ENCODE measurements around the gene DRAXIN.

Gene DRAXIN

DNA sequence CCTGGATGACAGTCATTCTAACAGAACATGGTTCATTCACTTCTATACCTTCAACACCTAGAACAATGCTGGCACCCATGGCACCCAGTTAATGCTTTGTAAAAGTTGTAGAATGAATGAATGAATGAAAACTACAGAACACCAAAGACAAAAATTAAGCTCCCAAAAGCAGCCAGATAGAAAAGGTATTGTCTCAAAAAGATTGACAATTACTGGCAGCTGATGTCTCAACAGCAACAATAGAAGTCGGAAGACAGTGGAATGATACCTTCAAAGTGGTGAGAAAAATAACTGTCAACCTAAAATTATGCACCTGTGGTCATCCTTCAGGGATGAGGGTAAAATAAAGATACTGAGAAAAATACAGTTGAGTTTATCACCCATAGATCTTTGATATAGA, 65.5 kb downstream of the DRAXIN start:
- Histone ChIP-seq H3K27ac (no peak overlapping the region), H3K9me3 (ENCODE audit: low read depth, low read length) (no peaks in the 10 kb centered on the region), H3K4me3 (no peak overlapping the region), H3K9ac (ENCODE audit: insufficient read length) (no peak overlapping the region), H3K36me3 (ENCODE audit: insufficient read depth, low read length) (no peaks in the 10 kb centered on the region)
- TF ChIP-seq EZH2 (IDR thresholded peaks at IDR 0.05) (no peak), POLR2AphosphoS5 (IDR thresholded peaks at IDR 0.05; ENCODE audit: borderline replicate concordance, low read depth, low read length) (no peak), FOXP2 (optimal IDR thresholded peaks at IDR 0.05; ENCODE audit: control extremely low read depth, extremely low read length, insufficient read depth) (no peak)
- DNase-seq (ENCODE audit: low read depth, low spot score) = no peak

DNA sequence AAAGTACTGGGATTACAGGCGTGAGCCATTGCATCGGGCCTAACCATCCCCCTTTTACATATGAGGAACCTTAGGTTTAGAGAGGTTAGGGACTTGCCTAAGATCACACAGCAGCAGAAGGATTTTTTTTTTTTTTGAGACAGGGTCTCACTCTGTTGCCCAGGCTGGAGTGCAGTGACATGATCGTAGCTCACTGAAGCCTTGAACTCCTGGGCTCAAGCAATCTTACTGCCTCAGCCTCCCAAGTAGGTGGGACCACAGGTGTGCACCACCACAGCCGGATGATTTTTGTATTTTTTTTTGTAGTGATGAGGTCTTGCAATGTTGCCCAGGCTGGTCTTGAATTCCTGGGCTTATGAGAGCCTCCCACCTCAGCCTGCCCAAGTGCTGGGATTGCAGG, 68.3 kb downstream of the DRAXIN start:
- no peaks in the 10 kb centered on the region for H3K36me3 ChIP-seq (ENCODE audit: insufficient read depth, low read length)
- no peak for TF ChIP-seq EZH2 (IDR thresholded peaks at IDR 0.05)
- no peak for TF ChIP-seq POLR2AphosphoS5 (IDR thresholded peaks at IDR 0.05; ENCODE audit: borderline replicate concordance, low read depth, low read length)
- TF ChIP-seq FOXP2 (optimal IDR thresholded peaks at IDR 0.05; ENCODE audit: control extremely low read depth, extremely low read length, insufficient read depth) = no peak
- H3K27ac ChIP-seq = no peak overlapping the region
- H3K9me3 ChIP-seq (ENCODE audit: low read depth, low read length) = no peaks in the 10 kb centered on the region
- H3K4me3 ChIP-seq = no peak overlapping the region
- H3K9ac ChIP-seq (ENCODE audit: insufficient read length) = no peak overlapping the region
- DNase-seq (ENCODE audit: low read depth, low spot score) = no peak

DNA sequence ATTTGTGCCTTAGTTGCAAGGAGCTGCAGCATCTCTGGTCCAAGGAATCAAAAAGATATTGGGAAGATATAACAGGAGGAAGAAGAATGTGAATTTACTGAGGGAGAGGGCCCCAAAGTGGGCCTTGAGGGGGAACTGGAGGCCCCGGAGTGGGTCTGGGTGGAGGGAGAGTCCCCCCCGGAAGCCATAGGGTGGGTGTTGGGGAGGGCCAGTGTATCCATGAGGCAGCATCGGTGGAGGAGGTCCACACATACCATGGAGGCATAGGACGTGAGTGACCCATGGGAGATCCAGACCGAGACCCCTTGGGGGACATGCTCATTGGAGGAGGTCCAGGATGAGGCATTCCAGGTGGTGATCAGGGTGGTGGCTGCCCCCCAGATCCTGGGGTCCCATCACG, 69.8 kb downstream of the DRAXIN start:
- no peak for DNase-seq (ENCODE audit: low read depth, low spot score)
- Histone ChIP-seq H3K4me3 (no peak overlapping the region), H3K9ac (ENCODE audit: insufficient read length) (no peak overlapping the region), H3K27ac (no peak overlapping the region), H3K36me3 (ENCODE audit: insufficient read depth, low read length) (no peaks in the 10 kb centered on the region), H3K9me3 (ENCODE audit: low read depth, low read length) (no peaks in the 10 kb centered on the region)
- no peak for TF ChIP-seq FOXP2 (optimal IDR thresholded peaks at IDR 0.05; ENCODE audit: control extremely low read depth, extremely low read length, insufficient read depth)
- TF ChIP-seq EZH2 (IDR thresholded peaks at IDR 0.05) = no peak
- no peak for TF ChIP-seq POLR2AphosphoS5 (IDR thresholded peaks at IDR 0.05; ENCODE audit: borderline replicate concordance, low read depth, low read length)

DNA sequence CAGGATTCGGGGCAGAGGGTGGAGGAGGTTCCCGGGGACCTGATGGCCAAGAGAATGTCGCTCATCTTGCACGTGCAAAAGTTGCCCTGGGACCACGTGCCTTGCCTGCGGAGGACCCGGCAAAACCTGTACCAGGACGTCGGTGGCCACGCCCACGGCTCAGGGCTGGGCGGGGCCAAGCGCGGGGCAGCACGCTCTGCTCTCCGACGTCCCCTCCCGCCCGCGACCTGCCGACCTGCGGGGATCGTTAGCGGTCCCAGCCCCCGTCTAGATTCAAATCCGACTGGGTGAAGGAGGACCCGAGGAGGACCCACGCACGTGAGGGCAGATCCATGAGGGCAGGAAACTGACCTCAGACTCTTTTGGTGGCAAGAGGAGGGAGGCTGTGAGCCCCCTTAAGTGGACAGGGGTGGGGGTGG, 70.5 kb downstream of the DRAXIN start, which contains the start of gene C1orf167:
Gene C1orf167 (plus strand): TSS at position 206 of the 419 bp plus-strand sequence. CDS start 2,208 bp downstream, outside the sequence.
- TF ChIP-seq EZH2 (IDR thresholded peaks at IDR 0.05) (no peak), FOXP2 (optimal IDR thresholded peaks at IDR 0.05; ENCODE audit: control extremely low read depth, extremely low read length, insufficient read depth) (no peak), POLR2AphosphoS5 (IDR thresholded peaks at IDR 0.05; ENCODE audit: borderline replicate concordance, low read depth, low read length) (no peak)
- Histone ChIP-seq H3K9ac (ENCODE audit: insufficient read length) (no peak within 1 kb of the TSS), H3K27ac (no peak within 1 kb of the TSS), H3K9me3 (ENCODE audit: low read depth, low read length) (no peaks in the 10 kb centered on the region), H3K36me3 (ENCODE audit: insufficient read depth, low read length) (no peaks in the 10 kb centered on the region), H3K4me3 (no peak within 1 kb of the TSS)
- no peak for DNase-seq (ENCODE audit: low read depth, low spot score)

DNA sequence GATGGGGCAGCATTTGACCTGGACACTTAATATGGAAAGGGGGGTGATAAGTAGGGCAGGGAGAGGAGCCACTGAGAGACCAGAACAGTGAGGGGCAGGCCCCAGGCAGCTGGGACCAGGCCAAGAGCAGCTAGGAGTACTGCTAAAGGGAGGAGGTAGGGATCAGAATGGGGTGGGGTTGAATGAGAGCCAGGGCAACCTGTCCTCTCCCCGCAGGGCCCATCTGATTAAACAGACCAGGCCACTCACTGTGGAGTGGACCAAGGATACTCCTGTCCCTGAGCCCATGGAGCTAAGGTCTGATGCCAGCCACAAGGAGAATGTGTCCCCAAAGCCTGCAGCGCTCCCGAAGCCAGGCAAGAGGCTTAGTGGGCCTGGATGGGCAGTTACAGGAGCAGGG, 72.6 kb downstream of the DRAXIN start:
- Histone ChIP-seq H3K36me3 (ENCODE audit: insufficient read depth, low read length) (no peaks in the 10 kb centered on the region), H3K9me3 (ENCODE audit: low read depth, low read length) (no peaks in the 10 kb centered on the region), H3K27ac (no peak overlapping the region), H3K9ac (ENCODE audit: insufficient read length) (no peak overlapping the region), H3K4me3 (no peak overlapping the region)
- TF ChIP-seq POLR2AphosphoS5 (IDR thresholded peaks at IDR 0.05; ENCODE audit: borderline replicate concordance, low read depth, low read length) (no peak), FOXP2 (optimal IDR thresholded peaks at IDR 0.05; ENCODE audit: control extremely low read depth, extremely low read length, insufficient read depth) (no peak), EZH2 (IDR thresholded peaks at IDR 0.05) (no peak)
- no peak for DNase-seq (ENCODE audit: low read depth, low spot score)

DNA sequence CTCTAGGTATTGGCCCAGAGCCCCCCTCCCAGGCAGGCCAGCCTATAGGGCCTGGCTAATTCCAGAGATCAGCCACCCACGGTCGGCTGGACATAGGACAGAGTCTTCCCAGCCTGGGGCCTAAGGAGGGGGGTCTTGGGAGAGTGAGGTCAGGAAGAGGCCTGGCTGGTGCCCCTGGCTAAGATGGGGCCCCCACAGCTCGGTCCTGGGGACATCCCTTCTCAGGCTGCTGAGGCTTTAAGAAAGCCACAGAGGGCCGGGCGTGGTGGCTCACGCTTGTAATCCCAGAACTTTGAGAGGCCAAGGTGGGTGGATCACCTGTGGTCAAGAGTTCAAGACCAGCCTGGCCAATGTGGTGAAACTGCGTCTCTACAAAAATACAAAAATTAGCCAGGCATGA, 73.0 kb downstream of the DRAXIN start:
- H3K4me3 ChIP-seq = no peak overlapping the region
- no peak overlapping the region for H3K9ac ChIP-seq (ENCODE audit: insufficient read length)

DNA sequence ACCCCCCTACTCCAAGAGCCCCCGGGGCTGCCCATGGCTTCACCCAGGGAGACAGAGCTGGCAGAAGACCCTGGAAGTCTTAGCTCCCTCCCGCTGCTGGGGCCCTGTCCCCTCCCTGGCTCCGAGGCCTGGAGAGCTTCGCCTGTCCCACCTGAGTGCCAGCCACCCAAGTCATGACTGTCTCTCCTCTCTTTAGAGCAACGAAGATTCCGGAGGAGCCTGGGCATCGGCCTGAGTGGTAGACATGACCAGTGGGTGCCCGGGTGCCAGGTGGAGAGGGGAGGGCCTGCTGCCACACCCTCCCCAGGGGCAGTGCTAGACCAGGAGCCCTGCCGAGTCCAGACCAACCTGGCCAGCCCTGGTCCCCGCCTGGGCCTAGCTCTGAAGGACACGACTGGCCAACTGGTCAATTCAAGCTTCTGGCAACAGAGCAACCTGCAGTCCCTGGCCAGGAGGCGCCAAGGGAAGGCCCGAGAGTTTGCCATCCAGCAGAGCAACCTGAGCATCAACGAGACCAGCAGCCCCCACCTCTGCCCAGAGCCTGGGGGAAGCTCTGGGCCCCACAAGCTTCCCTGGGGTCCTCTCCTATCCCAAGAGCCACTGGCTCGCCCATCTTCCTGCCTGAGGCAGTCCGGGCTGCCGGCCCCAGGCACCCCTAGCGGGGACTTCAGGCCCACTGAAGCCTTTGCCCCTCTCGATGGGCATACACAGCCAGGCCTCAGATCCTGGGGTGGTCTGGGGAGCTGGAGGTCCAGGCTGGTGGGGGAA, 74.3 kb downstream of the DRAXIN start:
- H3K27ac ChIP-seq = no peak overlapping the region
- H3K4me3 ChIP-seq = no peak overlapping the region
- no peak for DNase-seq (ENCODE audit: low read depth, low spot score)

More for the DNA sequence above, 73.0 kb downstream of the DRAXIN start:
- no peak for TF ChIP-seq FOXP2 (optimal IDR thresholded peaks at IDR 0.05; ENCODE audit: control extremely low read depth, extremely low read length, insufficient read depth)
- no peak for TF ChIP-seq POLR2AphosphoS5 (IDR thresholded peaks at IDR 0.05; ENCODE audit: borderline replicate concordance, low read depth, low read length)
- no peak for TF ChIP-seq EZH2 (IDR thresholded peaks at IDR 0.05)
- no peaks in the 10 kb centered on the region for H3K36me3 ChIP-seq (ENCODE audit: insufficient read depth, low read length)
- DNase-seq (ENCODE audit: low read depth, low spot score) = no peak
- no peak overlapping the region for H3K27ac ChIP-seq
- H3K9me3 ChIP-seq (ENCODE audit: low read depth, low read length) = no peaks in the 10 kb centered on the region

DNA sequence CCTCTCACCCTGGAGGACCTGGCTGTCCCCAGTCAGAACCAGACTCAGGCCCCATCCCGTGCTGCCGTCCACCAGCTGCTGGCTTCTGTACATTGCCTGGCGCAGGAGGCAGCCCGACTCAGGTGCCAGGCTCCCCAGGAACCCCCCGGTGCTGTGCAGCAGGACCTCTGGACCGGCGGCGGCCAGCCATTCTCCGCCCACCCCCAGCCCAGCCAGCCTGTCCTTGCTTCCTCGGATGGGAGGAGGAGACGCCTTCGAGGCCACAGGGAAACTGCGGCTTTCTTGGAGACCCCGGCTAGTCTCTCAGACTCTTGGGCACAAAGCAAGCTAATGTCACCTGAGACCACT, 74.9 kb downstream of the DRAXIN start:
- H3K9ac ChIP-seq (ENCODE audit: insufficient read length) = no peak overlapping the region
- no peaks in the 10 kb centered on the region for H3K36me3 ChIP-seq (ENCODE audit: insufficient read depth, low read length)
- DNase-seq (ENCODE audit: low read depth, low spot score) = no peak
- no peak overlapping the region for H3K27ac ChIP-seq
- H3K9me3 ChIP-seq (ENCODE audit: low read depth, low read length) = no peaks in the 10 kb centered on the region
- TF ChIP-seq EZH2 (IDR thresholded peaks at IDR 0.05) (no peak), FOXP2 (optimal IDR thresholded peaks at IDR 0.05; ENCODE audit: control extremely low read depth, extremely low read length, insufficient read depth) (no peak), POLR2AphosphoS5 (IDR thresholded peaks at IDR 0.05; ENCODE audit: borderline replicate concordance, low read depth, low read length) (no peak)
- no peak overlapping the region for H3K4me3 ChIP-seq

More for the DNA sequence above, 74.3 kb downstream of the DRAXIN start:
- Histone ChIP-seq H3K9ac (ENCODE audit: insufficient read length) (no peak overlapping the region), H3K36me3 (ENCODE audit: insufficient read depth, low read length) (no peaks in the 10 kb centered on the region), H3K9me3 (ENCODE audit: low read depth, low read length) (no peaks in the 10 kb centered on the region)
- TF ChIP-seq POLR2AphosphoS5 (IDR thresholded peaks at IDR 0.05; ENCODE audit: borderline replicate concordance, low read depth, low read length) = no peak
- TF ChIP-seq EZH2 (IDR thresholded peaks at IDR 0.05) = no peak
- TF ChIP-seq FOXP2 (optimal IDR thresholded peaks at IDR 0.05; ENCODE audit: control extremely low read depth, extremely low read length, insufficient read depth) = no peak

Measured in SK-N-MC (cell line).